ENCODE results near the gene CCDC107. TPM values are rescaled to one million over a fixed set of nuclear protein-coding genes. Genes with fewer than 3 reads are reported as not detected.

Gene CCDC107
- total RNA-seq, 3 donors from 2014 or later: 25.2 to 55.8 (median 35.8) TPM

DNA sequence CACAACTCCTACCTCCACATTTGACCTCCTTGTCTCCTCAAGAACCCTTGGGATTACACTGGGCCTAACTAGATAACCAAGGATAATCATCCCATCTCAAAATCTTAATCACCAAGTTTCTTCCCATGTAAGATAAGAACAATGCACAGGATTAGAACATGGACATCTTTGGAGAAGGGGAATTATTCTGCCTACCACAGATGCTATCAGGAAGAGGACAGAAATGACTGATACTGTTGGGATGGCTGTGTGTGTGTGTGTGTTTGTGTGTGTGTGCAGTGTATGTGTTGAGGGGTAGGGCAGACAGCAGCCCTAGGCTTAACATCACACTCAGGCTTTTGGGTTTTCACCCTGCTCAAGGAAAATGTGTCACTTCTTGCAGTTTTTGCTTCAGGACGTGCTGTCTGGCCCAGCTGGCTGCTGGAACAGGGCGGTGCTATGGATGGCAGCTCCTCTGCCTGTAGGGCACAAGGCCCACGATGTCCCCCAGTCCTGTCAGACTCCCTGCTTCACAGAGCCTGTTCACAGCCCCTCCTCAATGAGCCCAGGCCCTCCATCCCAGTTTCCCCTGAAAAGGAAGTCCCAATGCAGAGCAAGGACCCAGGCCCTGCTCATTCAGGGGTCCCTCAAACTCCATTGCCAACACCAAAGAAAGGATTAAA, 23.4 kb downstream of the CCDC107 start:
- ATAC-seq: no peak
- intact Hi-C loops (cut with DNase I, micrococcal nuclease): no loop called here
- Histone ChIP-seq H3K36me3 (ENCODE audit: low read depth) (no peaks in the 10 kb centered on the region), H3K4me3 (no peak overlapping the region), H3K9me3 (no peaks in the 10 kb centered on the region), H3K4me1 (ENCODE audit: low read depth) (peaks cover under 1% of the 10 kb centered on the region)
- TF ChIP-seq, protein P1, sequence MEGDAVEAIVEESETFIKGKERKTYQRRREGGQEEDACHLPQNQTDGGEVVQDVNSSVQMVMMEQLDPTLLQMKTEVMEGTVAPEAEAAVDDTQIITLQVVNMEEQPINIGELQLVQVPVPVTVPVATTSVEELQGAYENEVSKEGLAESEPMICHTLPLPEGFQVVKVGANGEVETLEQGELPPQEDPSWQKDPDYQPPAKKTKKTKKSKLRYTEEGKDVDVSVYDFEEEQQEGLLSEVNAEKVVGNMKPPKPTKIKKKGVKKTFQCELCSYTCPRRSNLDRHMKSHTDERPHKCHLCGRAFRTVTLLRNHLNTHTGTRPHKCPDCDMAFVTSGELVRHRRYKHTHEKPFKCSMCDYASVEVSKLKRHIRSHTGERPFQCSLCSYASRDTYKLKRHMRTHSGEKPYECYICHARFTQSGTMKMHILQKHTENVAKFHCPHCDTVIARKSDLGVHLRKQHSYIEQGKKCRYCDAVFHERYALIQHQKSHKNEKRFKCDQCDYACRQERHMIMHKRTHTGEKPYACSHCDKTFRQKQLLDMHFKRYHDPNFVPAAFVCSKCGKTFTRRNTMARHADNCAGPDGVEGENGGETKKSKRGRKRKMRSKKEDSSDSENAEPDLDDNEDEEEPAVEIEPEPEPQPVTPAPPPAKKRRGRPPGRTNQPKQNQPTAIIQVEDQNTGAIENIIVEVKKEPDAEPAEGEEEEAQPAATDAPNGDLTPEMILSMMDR (IDR thresholded peaks at IDR 0.05): no peak
- peak in 1 of 3 donors; percentile 33 for DNase-seq

DNA sequence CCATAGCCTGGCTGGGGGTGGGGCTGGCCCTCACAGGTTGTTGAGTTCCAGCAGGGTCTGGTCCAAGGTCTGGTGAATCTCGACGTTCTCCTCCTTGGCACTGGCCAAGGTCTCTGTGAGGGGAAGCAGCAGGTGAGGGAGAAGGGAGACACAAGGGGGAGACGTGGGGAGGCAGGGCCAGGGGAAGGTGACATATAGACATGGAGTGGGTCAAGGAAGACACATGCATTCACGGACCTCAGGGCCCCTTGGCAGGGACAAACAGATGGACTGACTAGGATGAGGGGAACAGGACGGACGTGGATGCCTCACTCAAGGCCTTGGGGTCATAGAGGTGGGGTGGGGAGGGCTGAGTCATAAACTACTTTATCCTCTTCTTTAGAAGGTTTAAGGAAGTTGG, 24.0 kb downstream of the CCDC107 start:
- no peak for ATAC-seq
- H3K4me1 ChIP-seq (ENCODE audit: low read depth): no peaks in the 10 kb centered on the region
- H3K36me3 ChIP-seq (ENCODE audit: low read depth): no peaks in the 10 kb centered on the region

GRCh38 chr9:35682520-35683315, 24.6 kb downstream of the CCDC107 start:
- no peaks in the 10 kb centered on the region for H3K9me3 ChIP-seq
- H3K4me3 ChIP-seq: no peak overlapping the region
- DNase-seq: peak in 1 of 3 donors; percentile 23
- no peaks in the 10 kb centered on the region for H3K4me1 ChIP-seq (ENCODE audit: low read depth)
- intact Hi-C loops (cut with DNase I, micrococcal nuclease): no loop called here
- TF ChIP-seq, protein P1 (IDR thresholded peaks at IDR 0.05): no peak
- no peak for ATAC-seq
- H3K36me3 ChIP-seq (ENCODE audit: low read depth): no peaks in the 10 kb centered on the region

More for the DNA sequence above, 24.0 kb downstream of the CCDC107 start:
- DNase-seq: peak in 1 of 3 donors; percentile 27
- Histone ChIP-seq H3K4me3 (no peak overlapping the region), H3K9me3 (no peaks in the 10 kb centered on the region)
- intact Hi-C loops (cut with DNase I, micrococcal nuclease): no loop called here
- TF ChIP-seq, protein P1 (IDR thresholded peaks at IDR 0.05): no peak

DNA sequence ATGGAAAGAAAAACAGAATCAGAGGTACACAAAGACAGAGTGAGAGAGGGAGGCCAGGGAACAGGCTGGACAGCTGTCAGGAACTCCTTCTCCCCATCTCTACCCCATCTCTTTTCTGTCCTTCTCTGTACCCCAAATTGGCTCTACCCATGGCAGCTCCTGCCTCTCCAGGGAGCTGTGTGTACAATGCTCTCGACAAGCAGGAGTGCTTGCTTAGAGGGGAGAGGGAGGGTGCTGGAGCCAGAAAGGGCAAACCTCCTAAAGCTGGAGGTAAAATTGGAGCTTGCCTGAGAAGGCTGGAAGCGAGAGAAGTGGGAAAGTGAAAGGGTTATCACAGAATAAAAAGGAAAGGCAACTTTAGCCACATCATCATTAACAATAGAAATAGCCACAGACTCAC, 25.2 kb downstream of the CCDC107 start:
- intact Hi-C loops (cut with DNase I, micrococcal nuclease): no loop called here
- Histone ChIP-seq H3K9me3 (no peaks in the 10 kb centered on the region), H3K4me1 (ENCODE audit: low read depth) (no peaks in the 10 kb centered on the region), H3K36me3 (ENCODE audit: low read depth) (no peaks in the 10 kb centered on the region), H3K4me3 (no peak overlapping the region)
- ATAC-seq (no peak), DNase-seq (no peak)
- TF ChIP-seq, protein P1 (IDR thresholded peaks at IDR 0.05): no peak

GRCh38 chr9:35684921-35685320, 26.8 kb downstream of the CCDC107 start:
- Histone ChIP-seq H3K9me3 (no peaks in the 10 kb centered on the region), H3K4me1 (ENCODE audit: low read depth) (no peaks in the 10 kb centered on the region), H3K4me3 (no peak overlapping the region), H3K36me3 (ENCODE audit: low read depth) (no peaks in the 10 kb centered on the region)
- TF ChIP-seq, protein P1 (IDR thresholded peaks at IDR 0.05): no peak
- intact Hi-C loops (cut with DNase I, micrococcal nuclease): no loop called here
- DNase-seq (peak in 1 of 3 donors; percentile 26), ATAC-seq (no peak)

All from mucosa of descending colon (tissue), 3 donors.